Spleen (tissue), 7 donors: ENCODE data around the gene PHEX.

Experiments used
- POLR2AphosphoS5 ChIP-seq, 3 donors: sonication (generic); formaldehyde crosslinking; IDR thresholded peaks; one replicate each; pipeline ENCODE4 v1.5.1; 2017; ENCODE audit warnings: antibody characterized with exemption in 3 of 3
- TF ChIP-seq, protein P1 (sequence below), 11 experiments: fragments of 200-600 bp in 7 of 11; fragments of 450-650 bp in 4 of 11; sonication (generic) in 4 of 11; IDR thresholded peaks in 8 of 11; conservative IDR thresholded peaks in 3 of 11; 1 replicate in 7 of 11; 2 replicates in 4 of 11; pipeline versions ENCODE4 v1.4.0 to v1.8.0; 2016 to 2021; ENCODE audit warnings: antibody characterized with exemption in 11 of 11, inconsistent platforms in 4 of 11, mild to moderate bottlenecking in 1 of 11
- donor health status: DM: no; HTN: no; CAD: no; lungs with moderate emphysema.
- donor health status: DM: no; HTN: no; CAD: no.
- donor health status: DM: no; HTN: no; CAD: no.

DNA sequence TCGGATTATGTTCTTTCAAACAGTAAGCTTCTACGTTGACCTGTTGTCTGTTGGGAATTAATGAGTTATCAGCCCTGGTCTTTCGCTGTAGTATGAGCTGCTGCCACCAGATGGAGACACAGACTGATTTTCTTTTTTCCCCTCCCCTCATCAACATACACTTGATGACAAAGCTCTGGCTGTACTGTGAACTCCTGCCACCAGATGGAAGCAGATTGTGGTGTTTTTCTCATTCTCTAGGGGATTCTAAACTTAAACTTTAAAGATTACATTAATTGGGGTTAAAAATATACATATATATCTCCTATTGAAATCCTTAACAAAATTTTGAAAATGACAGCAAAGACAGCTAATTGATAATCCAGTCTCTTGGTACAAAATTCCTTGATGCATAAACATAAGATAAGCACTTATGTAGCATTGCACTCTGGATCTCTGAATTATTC, 46.8 kb upstream of the PHEX start:
- no peak for TF ChIP-seq POLR2AphosphoS5 (IDR thresholded peaks at IDR 0.05)
- TF ChIP-seq, protein P1, sequence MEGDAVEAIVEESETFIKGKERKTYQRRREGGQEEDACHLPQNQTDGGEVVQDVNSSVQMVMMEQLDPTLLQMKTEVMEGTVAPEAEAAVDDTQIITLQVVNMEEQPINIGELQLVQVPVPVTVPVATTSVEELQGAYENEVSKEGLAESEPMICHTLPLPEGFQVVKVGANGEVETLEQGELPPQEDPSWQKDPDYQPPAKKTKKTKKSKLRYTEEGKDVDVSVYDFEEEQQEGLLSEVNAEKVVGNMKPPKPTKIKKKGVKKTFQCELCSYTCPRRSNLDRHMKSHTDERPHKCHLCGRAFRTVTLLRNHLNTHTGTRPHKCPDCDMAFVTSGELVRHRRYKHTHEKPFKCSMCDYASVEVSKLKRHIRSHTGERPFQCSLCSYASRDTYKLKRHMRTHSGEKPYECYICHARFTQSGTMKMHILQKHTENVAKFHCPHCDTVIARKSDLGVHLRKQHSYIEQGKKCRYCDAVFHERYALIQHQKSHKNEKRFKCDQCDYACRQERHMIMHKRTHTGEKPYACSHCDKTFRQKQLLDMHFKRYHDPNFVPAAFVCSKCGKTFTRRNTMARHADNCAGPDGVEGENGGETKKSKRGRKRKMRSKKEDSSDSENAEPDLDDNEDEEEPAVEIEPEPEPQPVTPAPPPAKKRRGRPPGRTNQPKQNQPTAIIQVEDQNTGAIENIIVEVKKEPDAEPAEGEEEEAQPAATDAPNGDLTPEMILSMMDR (IDR thresholded peaks at IDR 0.05 in 8 of 11, conservative IDR thresholded peaks at IDR 0.05 in 3 of 11): peak; percentile 86 to 99 (median 92)
